Skeletal muscle satellite cell (primary cell): ENCODE data around the gene NINJ1.

ENCODE experiments used
- H3K27me3 ChIP-seq: 2 replicates; pipeline ENCODE4 v1.7.0; 2013; ENCODE audit warnings: low read length; ENCODE audit not compliant: control insufficient read depth, insufficient read depth
- H3K36me3 ChIP-seq: 2 replicates; pipeline ENCODE4 v1.7.0; 2013; ENCODE audit warnings: mild to moderate bottlenecking, control low read depth, low read length; ENCODE audit not compliant: insufficient read depth
- H3K4me1 ChIP-seq: 2 replicates; pipeline ENCODE4 v1.7.0; 2013; ENCODE audit warnings: low read length; ENCODE audit not compliant: control insufficient read depth, insufficient read depth
- H3K4me2 ChIP-seq: 2 replicates; pipeline ENCODE4 v1.7.0; 2013; ENCODE audit warnings: mild to moderate bottlenecking, low read length
- H3K4me3 ChIP-seq: 2 replicates; pipeline ENCODE4 v1.7.0; 2013; ENCODE audit warnings: low read length
- H3K9ac ChIP-seq: 2 replicates; pipeline ENCODE4 v1.7.0; 2013; ENCODE audit warnings: mild to moderate bottlenecking, low read depth, low read length, moderate library complexity
- H3K9me3 ChIP-seq: replicated peaks from 2 replicates; pipeline ENCODE4 v1.7.0; 2013; ENCODE audit warnings: mild to moderate bottlenecking, control low read depth, low read length

Gene NINJ1

DNA sequence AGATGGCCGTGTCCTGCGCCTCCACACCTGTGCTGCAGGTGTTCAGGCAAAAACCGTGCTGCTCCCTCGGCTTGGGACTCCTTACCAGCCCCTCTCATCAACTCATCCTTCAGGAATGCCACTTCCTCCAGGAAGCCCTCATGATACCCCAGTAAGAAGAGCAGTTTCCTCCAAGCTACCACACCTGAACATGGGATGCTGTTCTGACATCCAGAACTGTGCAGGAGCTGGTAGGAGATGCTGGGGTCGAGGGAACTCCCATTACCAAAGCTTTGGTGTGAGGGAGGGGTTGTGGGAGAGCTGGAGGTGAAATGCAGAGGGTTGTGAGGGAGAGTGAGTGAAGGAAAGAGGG, 19.1 kb downstream of the NINJ1 start:
- H3K4me1 ChIP-seq: peaks cover 14% of the 10 kb centered on the region
- no peak overlapping the region for H3K4me3 ChIP-seq
- no peaks in the 10 kb centered on the region for H3K9me3 ChIP-seq
- H3K4me2 ChIP-seq: no peak overlapping the region
- H3K36me3 ChIP-seq: peaks cover 32% of the 10 kb centered on the region
- H3K27me3 ChIP-seq: no peaks in the 10 kb centered on the region
- no peak overlapping the region for H3K9ac ChIP-seq

DNA sequence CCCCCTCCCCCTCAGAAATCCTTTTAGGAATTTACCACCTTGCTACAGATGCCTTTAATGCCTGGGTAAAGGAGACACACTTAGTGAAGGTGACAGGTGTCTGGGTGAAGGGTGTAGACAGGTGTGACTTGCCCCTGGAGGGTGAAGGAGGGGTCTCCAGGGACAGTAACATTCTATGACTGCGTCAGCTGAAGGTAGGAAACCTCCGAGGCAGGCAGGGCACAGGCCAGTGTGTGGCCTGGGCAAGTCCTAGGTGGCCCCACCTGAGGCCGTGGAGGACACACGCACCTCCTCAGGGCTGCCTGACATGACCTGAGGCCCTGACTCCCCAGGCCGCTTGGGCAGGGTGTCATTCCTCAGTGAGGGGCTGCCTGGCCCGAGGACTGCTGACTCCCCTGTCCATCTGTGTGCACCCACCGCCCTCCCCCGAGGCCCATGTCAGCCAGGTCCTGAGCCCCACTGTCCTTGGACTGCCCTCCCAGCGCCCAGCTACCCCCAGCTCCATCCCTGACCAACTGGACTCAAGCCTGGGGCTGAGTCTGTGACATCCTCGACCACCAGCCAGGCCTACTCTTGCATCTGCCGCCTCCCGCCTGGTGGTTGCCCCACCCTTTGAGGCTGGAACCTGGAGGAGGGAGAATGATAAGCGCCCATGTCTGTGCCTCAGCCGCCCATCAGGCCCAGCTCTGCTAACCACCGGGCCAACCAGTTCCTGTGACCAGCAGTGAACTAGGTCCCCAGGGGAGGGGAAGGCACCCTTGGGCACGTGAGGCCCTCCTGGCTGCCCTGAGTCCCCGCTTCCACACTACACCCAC, 19.7 kb downstream of the NINJ1 start:
- Histone ChIP-seq H3K9me3 (no peaks in the 10 kb centered on the region), H3K4me1 (peaks cover 8% of the 10 kb centered on the region), H3K9ac (no peak overlapping the region), H3K4me3 (no peak overlapping the region), H3K36me3 (peaks cover 32% of the 10 kb centered on the region), H3K4me2 (no peak overlapping the region), H3K27me3 (no peaks in the 10 kb centered on the region)

DNA sequence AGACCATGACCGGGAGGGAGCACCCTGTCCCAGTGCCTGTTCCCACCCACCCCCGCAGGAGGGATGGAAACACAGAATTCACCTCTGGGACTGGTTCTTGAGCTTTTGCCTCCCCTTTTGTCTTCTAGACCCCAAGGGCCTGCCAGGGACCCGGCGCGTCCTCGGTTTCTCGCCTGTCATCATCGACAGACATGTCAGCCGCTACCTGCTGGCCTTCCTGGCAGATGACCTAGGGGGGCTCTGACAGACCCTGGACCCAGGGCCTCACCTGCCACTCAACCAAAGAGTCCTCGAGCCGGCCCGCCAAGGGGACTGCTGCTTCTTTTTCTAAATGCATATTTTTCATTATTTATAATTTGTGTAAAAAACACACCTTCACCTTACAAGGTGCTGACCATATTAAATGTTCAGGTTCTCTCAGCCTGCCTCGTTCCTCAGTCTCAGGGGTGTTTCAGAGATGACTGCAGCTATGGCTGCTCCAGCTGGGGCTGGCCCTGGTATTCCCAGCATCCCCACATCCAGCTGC, 21.1 kb downstream of the NINJ1 start:
- no peak overlapping the region for H3K4me3 ChIP-seq
- H3K27me3 ChIP-seq: no peaks in the 10 kb centered on the region
- H3K9ac ChIP-seq: no peak overlapping the region
- H3K36me3 ChIP-seq: peaks cover 43% of the 10 kb centered on the region
- H3K4me1 ChIP-seq: peaks cover 5% of the 10 kb centered on the region
- H3K4me2 ChIP-seq: no peak overlapping the region
- no peaks in the 10 kb centered on the region for H3K9me3 ChIP-seq

DNA sequence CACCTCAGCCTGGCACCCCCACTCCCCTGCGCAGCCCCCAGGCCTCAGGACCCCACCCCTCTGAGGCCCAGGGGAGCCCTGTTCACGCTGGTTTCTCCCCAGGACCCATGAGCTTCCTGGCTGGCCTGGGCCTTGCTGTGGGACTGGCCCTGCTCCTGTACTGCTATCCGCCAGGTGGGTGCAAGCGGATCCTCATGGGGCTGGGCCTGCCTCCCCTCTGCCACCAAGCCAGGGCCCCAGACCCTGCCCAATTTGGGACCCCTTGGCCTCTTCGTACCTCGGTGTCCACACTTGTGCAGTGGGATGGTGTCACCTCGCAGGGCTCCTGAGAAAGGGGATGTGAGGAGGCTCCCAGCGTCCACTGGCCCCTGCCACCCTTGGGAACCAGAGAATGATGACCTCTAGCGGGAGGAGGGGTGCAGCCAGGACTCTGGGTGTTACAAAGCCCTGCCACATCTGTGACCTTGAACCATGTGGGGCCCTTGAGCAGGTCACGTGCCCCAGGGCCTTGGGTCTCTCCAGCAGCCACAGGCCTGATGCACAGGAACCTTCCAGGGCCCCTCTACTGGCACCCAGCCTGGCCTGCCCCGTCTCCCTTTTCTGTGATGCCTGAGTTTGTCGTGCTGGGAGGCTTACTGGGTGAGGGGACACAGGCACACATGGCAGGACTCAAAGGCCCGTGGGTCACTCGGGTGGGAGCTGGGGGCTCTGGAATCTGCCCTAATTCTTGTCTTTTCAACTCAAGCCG, 21.8 kb downstream of the NINJ1 start:
- no peaks in the 10 kb centered on the region for H3K27me3 ChIP-seq
- no peak overlapping the region for H3K4me3 ChIP-seq
- peaks cover 5% of the 10 kb centered on the region for H3K4me1 ChIP-seq
- H3K4me2 ChIP-seq: no peak overlapping the region
- no peaks in the 10 kb centered on the region for H3K9me3 ChIP-seq
- H3K9ac ChIP-seq: no peak overlapping the region
- peaks cover 47% of the 10 kb centered on the region for H3K36me3 ChIP-seq

GRCh38 chr9:93111371-93112115, 22.5 kb downstream of the NINJ1 start:
- Histone ChIP-seq H3K4me2 (no peak overlapping the region), H3K4me3 (no peak overlapping the region), H3K27me3 (no peaks in the 10 kb centered on the region), H3K9me3 (no peaks in the 10 kb centered on the region), H3K36me3 (peaks cover 47% of the 10 kb centered on the region), H3K4me1 (peaks cover 5% of the 10 kb centered on the region), H3K9ac (no peak overlapping the region)

GRCh38 chr9:93111001-93111370, 23.1 kb downstream of the NINJ1 start:
- Histone ChIP-seq H3K9me3 (no peaks in the 10 kb centered on the region), H3K4me2 (no peak overlapping the region), H3K27me3 (no peaks in the 10 kb centered on the region), H3K4me1 (peaks cover under 1% of the 10 kb centered on the region), H3K36me3 (peaks cover 47% of the 10 kb centered on the region), H3K4me3 (no peak overlapping the region), H3K9ac (no peak overlapping the region)

- no peak overlapping the region for H3K4me3 ChIP-seq
- H3K36me3 ChIP-seq: peaks cover 47% of the 10 kb centered on the region
These were observed 23.7 kb downstream of the NINJ1 start for GRCh38 chr9:93110311-93110855.

GRCh38 chr9:93108291-93109041, 25.6 kb downstream of the NINJ1 start:
- Histone ChIP-seq H3K36me3 (peaks cover 42% of the 10 kb centered on the region), H3K4me3 (no peak overlapping the region), H3K9ac (no peak overlapping the region), H3K9me3 (no peaks in the 10 kb centered on the region), H3K27me3 (no peaks in the 10 kb centered on the region), H3K4me2 (no peak overlapping the region), H3K4me1 (no peaks in the 10 kb centered on the region)

More at GRCh38 chr9:93110311-93110855, 23.7 kb downstream of the NINJ1 start:
- Histone ChIP-seq H3K4me1 (no peaks in the 10 kb centered on the region), H3K4me2 (no peak overlapping the region), H3K27me3 (no peaks in the 10 kb centered on the region), H3K9ac (no peak overlapping the region), H3K9me3 (no peaks in the 10 kb centered on the region)

DNA sequence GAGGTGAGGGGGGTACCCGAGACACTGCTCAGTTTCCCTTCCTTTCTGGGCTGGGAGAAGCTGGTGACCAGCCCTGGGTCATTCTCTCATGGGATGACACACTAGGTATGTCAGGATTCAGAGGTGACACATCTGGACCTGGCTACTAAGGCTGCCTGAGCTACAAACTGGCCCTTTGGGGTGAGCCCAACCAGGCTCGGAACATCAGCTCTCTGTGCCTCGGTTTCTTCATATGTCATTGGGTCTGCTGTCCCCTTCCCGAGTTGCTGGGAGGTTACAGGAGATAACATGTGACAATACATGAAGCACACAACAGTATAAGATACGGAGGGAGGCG, 26.3 kb downstream of the NINJ1 start:
- no peaks in the 10 kb centered on the region for H3K27me3 ChIP-seq
- H3K4me1 ChIP-seq: no peaks in the 10 kb centered on the region

GRCh38 chr9:93107151-93107824, 26.8 kb downstream of the NINJ1 start:
- Histone ChIP-seq H3K4me3 (no peak overlapping the region), H3K4me1 (no peaks in the 10 kb centered on the region), H3K9ac (no peak overlapping the region), H3K4me2 (no peak overlapping the region), H3K9me3 (no peaks in the 10 kb centered on the region), H3K36me3 (peaks cover 31% of the 10 kb centered on the region), H3K27me3 (no peaks in the 10 kb centered on the region)

More for the DNA sequence above, 26.3 kb downstream of the NINJ1 start:
- no peak overlapping the region for H3K4me3 ChIP-seq
- no peaks in the 10 kb centered on the region for H3K9me3 ChIP-seq
- peaks cover 35% of the 10 kb centered on the region for H3K36me3 ChIP-seq
- H3K9ac ChIP-seq: no peak overlapping the region
- no peak overlapping the region for H3K4me2 ChIP-seq
